SK-N-SH (cell line): ENCODE data around the gene GP1BA. TPM values are rescaled to one million over a fixed set of nuclear protein-coding genes. Genes with fewer than 3 reads are reported as not detected.

Source experiments
- CTCF ChIA-PET: fragments of 300-600, 350-600 bp; formaldehyde crosslinking; extraction: SDS; loops from one replicate; lab custom pipeline; 2021; lab: Yijun Ruan, JAX
- POLR2A ChIA-PET: fragments of 350-600 bp; sonication (Branson Sonifier 250); formaldehyde crosslinking; extraction: SDS; loops from one replicate; lab custom pipeline; 2020; ENCODE audit warnings: antibody characterized with exemption, inconsistent platforms; lab: Yijun Ruan, JAX
- DNase-seq: peaks from one replicate; pipeline ENCODE4 v3.0.0; 2012
- H2AFZ ChIP-seq: fragments of 200-600 bp; sonication (generic); 2 replicates; pipeline ENCODE4 v1.8.1; 2016; ENCODE audit warnings: antibody characterized with exemption, mild to moderate bottlenecking, low read depth
- H3F3A ChIP-seq: fragments of 200-600 bp; sonication (generic); replicated peaks from 2 replicates; pipeline ENCODE3; 2016; ENCODE audit warnings: antibody characterized with exemption, mild to moderate bottlenecking; ENCODE audit not compliant: insufficient read depth
- H3K27ac ChIP-seq, 2 experiments: fragments of 200-500 bp in 1 of 2; fragments of 200-600 bp in 1 of 2; sonication (Bioruptor generic) in 1 of 2; sonication (generic), shearing (Covaris generic) in 1 of 2; 2 replicates each; pipeline versions ENCODE4 v1.5.1 to v1.6.1; 2014 to 2016; ENCODE audit warnings: low read depth in 2 of 2, inconsistent platforms in 1 of 2, low read length in 1 of 2, mild to moderate bottlenecking in 1 of 2, mixed read lengths in 1 of 2
- H3K27me3 ChIP-seq: fragments of 200-600 bp; sonication (generic), shearing (Covaris generic); 2 replicates; pipeline ENCODE4 v1.6.1; 2016; ENCODE audit warnings: mixed run types; ENCODE audit not compliant: insufficient read depth
- H3K36me3 ChIP-seq, 2 experiments: fragments of 200-500 bp in 1 of 2; fragments of 200-600 bp in 1 of 2; sonication (Bioruptor generic) in 1 of 2; sonication (generic) in 1 of 2; replicated peaks in 1 of 2; 2 replicates each; pipeline versions ENCODE3 to v1.5.1; 2014 to 2016; ENCODE audit warnings: low read length in 1 of 2, mild to moderate bottlenecking in 1 of 2; ENCODE audit not compliant: insufficient read depth in 2 of 2, control insufficient read depth in 1 of 2
- H3K4me1 ChIP-seq, 2 experiments: fragments of 200-500 bp in 1 of 2; fragments of 200-600 bp in 1 of 2; sonication (Bioruptor generic) in 1 of 2; sonication (generic), shearing (Covaris generic) in 1 of 2; 2 replicates each; pipeline versions ENCODE4 v1.5.1 to v1.6.1; 2014 to 2016; ENCODE audit warnings: low read depth in 1 of 2, low read length in 1 of 2, mixed run types in 1 of 2; ENCODE audit not compliant: insufficient read depth in 2 of 2, control insufficient read depth in 1 of 2
- H3K4me2 ChIP-seq: fragments of 200-600 bp; sonication (generic), shearing (Covaris generic); 2 replicates; pipeline ENCODE4 v1.6.1; 2017; ENCODE audit warnings: mixed run types
- H3K4me3 ChIP-seq, 2 experiments: fragments of 200-500 bp in 1 of 2; fragments of 200-600 bp in 1 of 2; sonication (Bioruptor generic) in 1 of 2; sonication (generic), shearing (Covaris generic) in 1 of 2; 2 replicates each; pipeline versions ENCODE4 v1.5.1 to v1.8.1; 2014 to 2016; ENCODE audit warnings: low read depth in 2 of 2, inconsistent platforms in 1 of 2, low read length in 1 of 2, mild to moderate bottlenecking in 1 of 2, mixed read lengths in 1 of 2, moderate library complexity in 1 of 2
- H3K79me2 ChIP-seq: fragments of 200-600 bp; sonication (generic); 2 replicates; pipeline ENCODE4 v1.8.1; 2017; ENCODE audit warnings: mild to moderate bottlenecking; ENCODE audit not compliant: insufficient read depth
- H3K9ac ChIP-seq: fragments of 200-600 bp; sonication (generic); 2 replicates; pipeline ENCODE4 v1.6.1; 2017; ENCODE audit warnings: mixed run types
- H3K9me2 ChIP-seq: fragments of 200-600 bp; sonication (generic); 2 replicates; pipeline ENCODE4 v1.6.1; 2017; ENCODE audit warnings: mixed run types
- H3K9me3 ChIP-seq: fragments of 200-600 bp; sonication (generic); 2 replicates; pipeline ENCODE4 v1.6.1; 2017; ENCODE audit warnings: mixed run types, mild to moderate bottlenecking, moderate library complexity
- H4K20me1 ChIP-seq: fragments of 200-600 bp; sonication (generic); 2 replicates; pipeline ENCODE4 v1.6.1; 2017; ENCODE audit warnings: mild to moderate bottlenecking, mixed run types; ENCODE audit not compliant: insufficient read depth
- CHD2 ChIP-seq: fragments of 150-350 bp; IDR thresholded peaks from 2 replicates; pipeline ENCODE4 v1.6.1; 2018; ENCODE audit warnings: low read length; ENCODE audit not compliant: partially characterized antibody
- CTCF ChIP-seq: fragments of 200-600 bp; sonication (generic); IDR thresholded peaks from 2 replicates; pipeline ENCODE4 v1.6.1; 2017; ENCODE audit warnings: antibody characterized with exemption, mild to moderate bottlenecking, moderate library complexity
- ELF1 ChIP-seq: IDR thresholded peaks from 2 replicates; pipeline ENCODE4 v1.4.0; 2012
- EP300 ChIP-seq, 2 experiments: IDR thresholded peaks; 2 replicates each; pipeline versions ENCODE4 v1.4.0 to v1.6.1; 2012; ENCODE audit warnings: borderline replicate concordance in 1 of 2, low read depth in 1 of 2, low read length in 1 of 2
- FOSL2 ChIP-seq: IDR thresholded peaks from 2 replicates; pipeline ENCODE4 v1.4.0; 2012; ENCODE audit warnings: low read depth, mild to moderate bottlenecking, moderate library complexity, borderline replicate concordance
- GABPA ChIP-seq: IDR thresholded peaks from 2 replicates; pipeline ENCODE4 v1.4.0; 2012; ENCODE audit warnings: low read depth, mild to moderate bottlenecking
- GATA2 ChIP-seq: sonication (generic); formaldehyde crosslinking; IDR thresholded peaks from 2 replicates; pipeline ENCODE4 v1.5.0; 2020; ENCODE audit warnings: mild to moderate bottlenecking, missing genetic modification reagents
- MAX ChIP-seq: IDR thresholded peaks from 2 replicates; pipeline ENCODE4 v1.4.0; 2012; ENCODE audit warnings: low read depth
- MEF2A ChIP-seq: IDR thresholded peaks from 2 replicates; pipeline ENCODE4 v1.4.0; 2012; ENCODE audit warnings: low read depth, borderline replicate concordance
- POLR2AphosphoS5 ChIP-seq: IDR thresholded peaks from 2 replicates; pipeline ENCODE4 v1.6.1; 2012; ENCODE audit warnings: low read depth, low read length
- RAD21 ChIP-seq: IDR thresholded peaks from 2 replicates; pipeline ENCODE4 v1.6.1; 2012; ENCODE audit warnings: mild to moderate bottlenecking, low read length
- RFX5 ChIP-seq: IDR thresholded peaks from 2 replicates; pipeline ENCODE4 v1.6.1; 2012; ENCODE audit warnings: mild to moderate bottlenecking, improper control_type of control experiment, low read length
- SIN3A ChIP-seq: IDR thresholded peaks from 2 replicates; pipeline ENCODE4 v1.6.1; 2012; ENCODE audit warnings: low read depth, mild to moderate bottlenecking, low read length, moderate library complexity, borderline replicate concordance
- SMC3 ChIP-seq: IDR thresholded peaks from 2 replicates; pipeline ENCODE4 v1.6.1; 2012; ENCODE audit warnings: low read depth, low read length, improper control_type of control experiment
- USF1 ChIP-seq: IDR thresholded peaks from 2 replicates; pipeline ENCODE4 v1.4.0; 2012; ENCODE audit warnings: low read depth, borderline replicate concordance
- YY1 ChIP-seq: IDR thresholded peaks from 2 replicates; pipeline ENCODE4 v1.4.0; 2012; ENCODE audit warnings: low read depth, mild to moderate bottlenecking
- ZBTB33 ChIP-seq: IDR thresholded peaks from 2 replicates; pipeline ENCODE4 v1.4.0; 2012; ENCODE audit warnings: low read depth, borderline replicate concordance
- whole genome bisulfite sequencing: methylation state at CpG from one replicate; pipeline ENCODE4 v1.1.6; 2017; ENCODE audit warnings: low lambda C conversion rate; 5-methylcytosine and 5-hydroxymethylcytosine counted together
- polyA plus RNA-seq, 3 experiments: library from polyadenylated mRNA; depleted of rRNA; stranded (reverse); fragments of >200 nt; gene quantifications; 2 replicates each; pipeline ENCODE4 v1.2.3, GENCODE V29; 2012

GP1BA gene
- polyA plus RNA-seq, 1 of the 3 experiments (the other 2 are of a cell fraction), result not detected

- POLR2A ChIA-PET, result interaction anchor here (1.3 kb wide), 1 partner anchor 11 kb away, joined by 5 read pairs; the partner anchor contains the start of gene SPAG7
- no peaks in the 10 kb centered on the region for H3K9me2 ChIP-seq
- H4K20me1 ChIP-seq, result no peaks in the 10 kb centered on the region
- no peak for TF ChIP-seq ELF1
- TF ChIP-seq MAX, result no peak
- no peak for TF ChIP-seq CHD2
- no peak for TF ChIP-seq GABPA
- no peak for TF ChIP-seq SMC3
- no peak for TF ChIP-seq POLR2AphosphoS5
- no peak for TF ChIP-seq USF1
- TF ChIP-seq SIN3A, result no peak
- no peak for TF ChIP-seq FOSL2
- TF ChIP-seq RFX5, result no peak
- no peak for TF ChIP-seq EP300 (IDR thresholded peaks at IDR 0.05; ENCODE audit: borderline replicate concordance in 1 of 2, low read depth in 1 of 2, low read length in 1 of 2)
- TF ChIP-seq GATA2, result no peak
- no peak for TF ChIP-seq CTCF
- TF ChIP-seq ZBTB33, result no peak
- no peak for TF ChIP-seq MEF2A
- TF ChIP-seq RAD21, result no peak
- TF ChIP-seq YY1, result no peak
- TF ChIP-seq, all 33 proteins: peak for 0
- no peaks in the 10 kb centered on the region for H3K27me3 ChIP-seq
- DNase-seq, result no peak
- H3K36me3 ChIP-seq, result peaks cover 4% of the 10 kb centered on the region in 2 experiments
- H3K9ac ChIP-seq, result no peak overlapping the region
- peaks cover 15% of the 10 kb centered on the region for H3F3A ChIP-seq
- H3K27ac ChIP-seq, result no peak overlapping the region
- 92% methylated on average over 9 of the region's 10 CpGs for WGBS
- H2AFZ ChIP-seq, result no peak overlapping the region
- H3K9me3 ChIP-seq, result no peaks in the 10 kb centered on the region
- H3K4me3 ChIP-seq, result no peak overlapping the region
- peaks cover 12% of the 10 kb centered on the region for H3K79me2 ChIP-seq
- H3K4me2 ChIP-seq, result no peak overlapping the region
- H3K4me1 ChIP-seq, result peaks cover 8 to 16% of the 10 kb centered on the region in 2 experiments; a peak in 3 of 4 replicates
- CTCF ChIA-PET, result interaction anchor here (1.1 to 2.1 kb wide), 3 partner anchors 10 to 53 kb away, joined by 3 to 7 read pairs (median 3); partner anchors contain the start of genes CAMTA2 and CHRNE
These were observed 24.5 kb downstream of the GP1BA start for GRCh38 chr17:4956493-4957061.
